ENCODE data around the gene ROR2.
"Not testable (repeated sequence)": the region's sequence is repeated elsewhere in the genome, so short reads cannot be mapped to it uniquely, and the experiment has no call there.

ROR2 gene

GRCh38 chr9:91547081-91547480 is 402.9 kb downstream of the ROR2 start:
- DNase-seq, result no peak

- no peak for DNase-seq
Measured at GRCh38 chr9:91546574-91546973, 403.5 kb downstream of the ROR2 start.

- DNase-seq, result no peak
Measured at GRCh38 chr9:91541734-91542133, 408.3 kb downstream of the ROR2 start.

DNA sequence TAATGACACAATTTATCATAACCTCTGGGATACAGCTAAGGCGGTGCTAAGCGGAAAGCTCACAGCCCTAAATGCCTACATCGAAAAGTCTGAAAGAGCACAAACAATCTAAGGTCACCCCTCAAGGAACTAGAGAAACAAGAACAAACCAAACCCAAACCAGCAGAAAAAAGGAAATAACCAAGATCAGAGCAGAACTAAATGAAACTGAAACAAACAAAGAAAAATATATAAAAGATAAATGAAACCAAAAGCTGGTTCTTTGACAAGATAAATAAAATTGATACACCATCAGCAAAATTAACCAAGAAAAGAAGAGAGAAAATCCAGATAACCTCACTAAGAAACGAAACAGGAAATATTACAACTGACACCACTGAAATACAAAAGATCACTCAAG is 409.5 kb downstream of the ROR2 start:
- DNase-seq, result not testable (repeated sequence)

DNA sequence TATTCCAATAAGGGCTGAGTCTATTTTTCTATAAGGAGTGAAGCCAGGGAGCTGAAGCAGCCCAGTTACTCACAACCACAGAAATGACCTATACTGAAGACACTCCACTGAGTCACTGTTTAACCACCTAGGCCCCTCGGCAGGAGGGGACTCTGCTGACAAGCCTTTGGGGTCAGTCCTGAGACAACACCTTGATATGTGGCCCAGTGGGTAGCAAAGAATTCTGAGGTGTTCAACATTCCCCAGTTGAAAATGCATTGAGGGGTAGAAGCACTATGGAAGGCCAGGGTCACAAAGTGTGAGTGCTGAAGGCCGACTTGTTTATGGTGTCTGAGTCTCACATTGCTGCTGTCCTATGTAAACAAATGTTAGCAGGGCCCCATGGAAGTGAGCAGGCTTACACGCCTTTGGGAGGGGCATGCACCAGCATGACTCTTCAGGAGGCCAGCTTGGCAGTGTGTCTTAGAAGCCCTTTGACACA is 413.8 kb downstream of the ROR2 start:
- no peak for DNase-seq

DNA sequence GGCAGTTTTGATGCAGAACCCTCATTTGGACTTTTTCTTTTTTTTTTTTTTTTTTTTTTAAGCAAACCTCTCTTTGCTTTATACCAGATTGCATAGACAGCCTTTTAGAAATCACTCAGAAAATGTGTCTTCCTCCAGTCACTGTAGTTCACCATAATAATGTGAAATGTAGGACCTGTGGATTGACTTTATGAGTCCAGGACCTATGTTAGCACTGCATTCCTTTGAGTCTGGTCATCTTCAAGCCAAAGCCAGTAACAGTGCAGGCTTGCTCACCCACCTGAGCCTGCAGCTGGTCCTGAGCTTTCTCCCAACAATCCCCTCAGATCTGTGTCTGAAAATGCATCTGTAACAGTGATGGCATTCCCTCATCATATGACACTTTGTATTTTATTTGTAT is 415.7 kb downstream of the ROR2 start:
- no peak for DNase-seq

DNA sequence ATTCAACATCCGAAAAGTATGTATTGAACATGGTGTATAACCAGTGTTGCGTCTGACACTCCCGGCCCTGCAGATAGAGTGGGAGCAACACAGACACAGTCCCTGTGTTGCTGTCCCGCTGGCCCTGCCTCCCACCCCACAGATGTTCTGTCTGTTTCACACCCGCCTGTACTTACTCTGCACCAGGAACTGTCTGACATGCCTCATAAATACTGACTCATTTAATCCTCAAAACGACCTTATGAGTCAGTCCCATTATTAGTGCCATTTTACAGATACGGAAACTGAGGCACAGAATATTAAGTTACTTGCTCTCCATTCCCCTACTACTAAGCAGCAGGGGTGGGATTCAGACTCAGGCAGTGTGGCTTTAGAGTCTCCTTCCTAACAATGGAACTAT is 416.6 kb downstream of the ROR2 start:
- DNase-seq, result no peak

GRCh38 chr9:91532325-91532724 is 417.7 kb downstream of the ROR2 start:
- DNase-seq, result no peak

DNA sequence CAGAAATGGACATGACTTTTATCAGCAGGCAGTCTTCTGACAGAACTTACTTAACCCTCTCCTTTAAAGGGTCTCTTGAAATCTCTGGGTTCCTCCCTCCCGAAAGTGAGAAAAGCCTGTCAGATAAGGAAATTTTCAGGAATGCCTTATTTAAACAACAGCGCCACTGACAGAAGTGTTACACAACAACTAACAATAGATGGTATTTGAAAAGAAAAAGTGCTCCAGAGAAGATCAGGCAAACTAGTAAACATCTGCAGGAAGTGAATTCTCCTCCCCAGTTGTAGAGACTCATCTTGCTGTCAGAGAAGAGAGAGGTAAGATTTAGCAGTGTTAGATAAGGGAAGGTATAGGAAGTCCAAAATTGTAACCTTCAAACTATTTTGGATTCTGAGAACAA is 419.2 kb downstream of the ROR2 start:
- no peak for DNase-seq

DNA sequence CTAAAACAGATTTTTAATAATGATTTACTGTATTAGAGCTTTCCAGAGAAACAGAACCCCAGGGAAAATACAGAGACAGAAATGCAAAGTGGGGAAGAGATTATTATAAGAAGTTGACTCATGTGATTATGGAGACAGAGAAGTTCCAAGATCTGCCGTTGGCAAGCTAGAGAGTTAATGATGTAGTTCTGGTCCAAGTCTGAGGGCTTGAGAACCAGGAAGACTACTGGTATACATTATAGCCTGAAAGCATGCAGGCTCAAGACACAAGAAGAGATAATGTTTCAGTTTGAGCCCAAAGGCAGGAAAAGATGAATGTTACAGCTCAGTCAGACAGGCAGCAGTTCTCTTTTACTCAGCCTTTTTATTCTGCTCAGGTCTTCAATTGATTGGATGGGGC is 427.5 kb downstream of the ROR2 start:
- no peak for DNase-seq

GRCh38 chr9:91519520-91520277 is 430.3 kb downstream of the ROR2 start:
- DNase-seq, result no peak

DNA sequence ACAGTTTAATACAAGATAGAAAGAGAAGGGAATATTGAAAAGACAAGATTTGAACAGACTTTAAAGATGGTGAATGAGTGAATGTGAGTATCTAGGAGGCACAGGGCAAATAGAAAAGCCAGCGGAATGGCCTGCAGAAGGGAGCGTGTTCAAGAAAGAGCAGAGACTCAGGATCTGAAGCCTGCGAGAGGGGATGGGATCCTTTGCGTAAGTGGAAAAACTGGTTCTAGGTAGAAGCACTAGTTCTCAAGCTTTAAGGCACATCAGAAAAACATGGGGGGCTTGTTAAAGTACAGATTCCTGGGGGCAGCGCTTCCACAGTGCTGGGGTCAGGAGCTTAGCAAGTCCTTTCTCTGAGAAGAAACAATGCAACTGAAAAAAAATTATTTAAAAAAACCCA is 431.6 kb downstream of the ROR2 start:
- DNase-seq, result no peak

GRCh38 chr9:91517801-91518200 is 432.2 kb downstream of the ROR2 start:
- no peak for DNase-seq

GRCh38 chr9:91517332-91517731 is 432.7 kb downstream of the ROR2 start:
- not testable (repeated sequence) for DNase-seq

DNA sequence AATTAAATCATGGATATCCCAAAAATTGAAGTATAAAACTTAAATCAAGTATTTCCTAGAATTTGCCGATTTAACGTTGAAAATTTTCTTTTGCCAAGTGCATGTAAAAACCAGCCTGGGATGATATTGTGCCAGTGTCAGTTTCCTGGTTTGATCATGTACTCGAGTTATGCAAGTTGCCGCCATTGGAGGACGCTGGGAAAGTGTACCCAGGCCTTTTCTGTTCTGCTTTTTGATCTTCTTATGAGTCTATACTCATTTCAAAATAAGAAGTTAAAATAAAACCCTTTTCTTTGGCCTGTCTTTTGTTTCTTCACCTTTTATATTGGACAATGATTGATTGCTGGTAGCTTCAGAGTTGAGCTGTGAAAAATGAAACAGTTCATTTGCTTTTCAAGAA is 433.3 kb downstream of the ROR2 start:
- no peak for DNase-seq

- no peak for DNase-seq
Measured at GRCh38 chr9:91516081-91516480, 433.9 kb downstream of the ROR2 start.

DNA sequence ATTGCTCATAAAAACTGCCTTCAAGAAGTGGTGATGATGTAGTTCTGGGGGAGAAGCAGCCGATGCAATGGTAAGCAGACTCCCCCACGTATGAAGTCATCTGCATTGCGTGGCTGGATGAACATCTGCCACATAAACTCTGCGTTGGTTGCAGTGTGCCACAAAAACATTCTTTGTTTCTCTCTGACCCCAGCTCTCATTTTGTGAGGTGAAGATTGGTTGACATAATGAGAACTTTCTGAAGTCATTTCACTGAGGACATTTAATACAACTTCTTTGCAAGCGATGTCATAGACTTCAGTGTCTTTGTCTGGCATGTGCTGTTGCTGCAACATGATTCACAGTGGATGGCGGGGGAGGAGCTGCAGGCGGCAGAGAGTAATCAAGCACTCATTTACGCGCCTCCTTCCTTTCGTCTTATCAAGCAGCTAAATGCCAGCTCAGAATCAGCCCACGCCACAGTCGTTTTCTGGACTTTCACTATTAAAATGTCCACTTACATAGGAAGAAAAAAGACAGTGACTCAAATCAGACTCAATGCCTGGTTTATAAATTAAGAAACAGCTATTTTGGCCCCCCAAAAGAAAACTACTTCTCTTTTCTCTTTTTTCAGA is 434.8 kb downstream of the ROR2 start:
- no peak for DNase-seq
